HG03354 (cell line): ENCODE results near the gene FAM241A.
"Not testable (repeated sequence)": the region's sequence is repeated elsewhere in the genome, so short reads cannot be mapped to it uniquely, and the experiment has no call there.

Experiments
- ATAC-seq: cut with Tn5 transposase; IDR thresholded peaks from one replicate; pipeline ENCODE4 v1.9.1; 2021; ENCODE audit warnings: mild to moderate bottlenecking; ENCODE audit not compliant: unreplicated experiment, poor library complexity, severe bottlenecking

Gene FAM241A

GRCh38 chr4:112145326-112145789 is at the start of gene FAM241A:
TSS of gene FAM241A (plus strand) at chr4:112145454. CDS start at chr4:112145581, 127 bp downstream.
- peak; percentile 90 for ATAC-seq

- ATAC-seq = no peak
Measured at GRCh38 chr4:112098841-112099530, 46.3 kb upstream of the FAM241A start.

GRCh38 chr4:112099701-112100297 is 45.5 kb upstream of the FAM241A start:
- peak; percentile 72 for ATAC-seq

- no peak for ATAC-seq
Measured at GRCh38 chr4:112102875-112103370, 42.3 kb upstream of the FAM241A start.

- ATAC-seq = no peak
Measured at GRCh38 chr4:112105201-112105969, 39.9 kb upstream of the FAM241A start.

GRCh38 chr4:112109360-112110058 is 35.7 kb upstream of the FAM241A start:
- peak; percentile 67 for ATAC-seq

- peak; percentile 12 for ATAC-seq
Measured at GRCh38 chr4:112110059-112110425, 35.2 kb upstream of the FAM241A start.

GRCh38 chr4:112111306-112111705 is 33.9 kb upstream of the FAM241A start:
- no peak for ATAC-seq

- not testable (repeated sequence) for ATAC-seq
Measured at GRCh38 chr4:112112095-112112494, 33.2 kb upstream of the FAM241A start.

- ATAC-seq = no peak
Measured at GRCh38 chr4:112112590-112113170, 32.6 kb upstream of the FAM241A start.

GRCh38 chr4:112113864-112114263 is 31.4 kb upstream of the FAM241A start:
- ATAC-seq = no peak

- ATAC-seq = no peak
Measured at GRCh38 chr4:112114452-112114851, 30.8 kb upstream of the FAM241A start.

GRCh38 chr4:112118742-112119352 is 26.4 kb upstream of the FAM241A start:
- no peak for ATAC-seq

GRCh38 chr4:112119353-112119783 is 25.9 kb upstream of the FAM241A start:
- ATAC-seq = peak; percentile 89

- no peak for ATAC-seq
Measured at GRCh38 chr4:112120021-112120420, 25.2 kb upstream of the FAM241A start.

- no peak for ATAC-seq
Measured at GRCh38 chr4:112125416-112125815, 19.8 kb upstream of the FAM241A start.

- no peak for ATAC-seq
Measured at GRCh38 chr4:112127048-112127637, 18.1 kb upstream of the FAM241A start.

- no peak for ATAC-seq
Measured at GRCh38 chr4:112127803-112128202, 17.5 kb upstream of the FAM241A start.

- peak; percentile 75 for ATAC-seq
Measured at GRCh38 chr4:112128452-112128851, 16.8 kb upstream of the FAM241A start.
